ENCODE measurements around the gene TSKU.
A peak's percentile ranks its signal among the peaks of the same experiment; 100 is the strongest.
"Not testable (repeated sequence)": the region's sequence is repeated elsewhere in the genome, so short reads cannot be mapped to it uniquely, and the experiment has no call there.

TSKU gene, protein sequence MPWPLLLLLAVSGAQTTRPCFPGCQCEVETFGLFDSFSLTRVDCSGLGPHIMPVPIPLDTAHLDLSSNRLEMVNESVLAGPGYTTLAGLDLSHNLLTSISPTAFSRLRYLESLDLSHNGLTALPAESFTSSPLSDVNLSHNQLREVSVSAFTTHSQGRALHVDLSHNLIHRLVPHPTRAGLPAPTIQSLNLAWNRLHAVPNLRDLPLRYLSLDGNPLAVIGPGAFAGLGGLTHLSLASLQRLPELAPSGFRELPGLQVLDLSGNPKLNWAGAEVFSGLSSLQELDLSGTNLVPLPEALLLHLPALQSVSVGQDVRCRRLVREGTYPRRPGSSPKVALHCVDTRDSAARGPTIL

DNA sequence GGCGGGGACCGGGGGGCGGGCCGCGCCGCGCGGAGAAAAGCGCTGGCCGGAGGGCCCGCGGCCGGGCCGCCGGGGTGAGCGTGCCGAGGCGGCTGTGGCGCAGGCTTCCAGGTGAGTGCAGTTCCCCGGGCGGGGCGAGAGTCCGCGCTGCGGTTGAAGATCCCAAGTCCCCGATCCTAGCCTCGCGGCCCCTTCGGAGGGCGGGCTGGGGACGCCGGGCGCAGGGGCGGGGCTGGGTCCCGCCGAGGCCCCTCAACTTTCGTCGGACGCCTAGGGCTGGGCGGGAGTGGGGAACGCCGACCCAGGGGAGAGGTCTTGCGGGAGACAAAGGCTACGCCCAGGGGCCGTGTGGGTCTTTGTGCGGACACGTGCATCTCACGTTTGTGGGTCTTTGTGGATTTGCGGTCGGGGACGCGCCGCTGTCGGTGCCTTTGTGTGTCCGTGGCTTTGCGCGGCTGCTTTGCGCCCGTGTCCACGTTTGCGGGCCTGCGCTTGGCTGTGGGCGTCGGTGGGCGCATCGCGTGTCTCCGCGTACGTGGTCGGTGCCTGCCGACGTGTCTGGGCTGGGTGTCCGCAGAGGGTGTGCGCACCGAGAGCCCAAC is at the start of gene TSKU:
TSS of gene TSKU (plus strand) at position 63 of the 602 bp plus-strand sequence. CDS start 12,261 bp downstream, outside the sequence.
- ATAC-seq (replicated peaks) (peak; percentile 22 to 30), DNase-seq (no peak)
- peak within 1 kb of the TSS; percentile 75 to 85 for H3K4me3 Mint-ChIP-seq
- peaks cover 55 to 69% of the 10 kb centered on the region in 2 donors for H3K27me3 Mint-ChIP-seq
- peaks cover 0 to 4% of the 10 kb centered on the region in 2 donors for H3K36me3 Mint-ChIP-seq
- H3K9me3 Mint-ChIP-seq = peaks cover 3 to 5% of the 10 kb centered on the region in 2 donors
- H3K4me1 Mint-ChIP-seq = peaks cover 9 to 10% of the 10 kb centered on the region in 2 donors
- H3K27ac Mint-ChIP-seq = peak within 1 kb of the TSS; percentile 15

DNA sequence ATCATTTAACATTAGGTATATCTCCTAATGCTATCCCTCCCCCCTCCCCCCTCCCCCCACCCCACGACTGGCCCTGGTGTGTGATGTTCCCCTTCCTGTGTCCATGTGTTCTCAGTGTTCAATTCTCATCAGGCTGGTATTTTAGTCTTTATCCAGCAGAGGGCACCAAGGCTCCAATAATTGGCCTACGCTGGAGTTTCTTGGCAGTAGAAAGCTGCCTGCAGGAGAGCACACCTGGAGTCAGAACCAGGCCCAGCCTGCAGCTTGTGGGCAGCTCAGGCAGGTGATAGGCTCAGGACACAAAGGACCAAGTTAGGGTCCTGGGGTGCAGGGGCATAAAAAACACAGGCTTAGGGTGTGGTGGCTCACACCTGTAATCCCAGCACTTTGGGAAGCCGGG is 49.2 kb upstream of the TSKU start:
- not testable (repeated sequence) for H3K36me3 Mint-ChIP-seq, H3K4me1 Mint-ChIP-seq, H3K4me3 Mint-ChIP-seq, H3K9me3 Mint-ChIP-seq, H3K27ac Mint-ChIP-seq
- DNase-seq (peak; percentile 35), ATAC-seq (replicated peaks) (peak; percentile 71 to 83)
- H3K27me3 Mint-ChIP-seq = peaks cover 17 to 24% of the 10 kb centered on the region in 2 donors

DNA sequence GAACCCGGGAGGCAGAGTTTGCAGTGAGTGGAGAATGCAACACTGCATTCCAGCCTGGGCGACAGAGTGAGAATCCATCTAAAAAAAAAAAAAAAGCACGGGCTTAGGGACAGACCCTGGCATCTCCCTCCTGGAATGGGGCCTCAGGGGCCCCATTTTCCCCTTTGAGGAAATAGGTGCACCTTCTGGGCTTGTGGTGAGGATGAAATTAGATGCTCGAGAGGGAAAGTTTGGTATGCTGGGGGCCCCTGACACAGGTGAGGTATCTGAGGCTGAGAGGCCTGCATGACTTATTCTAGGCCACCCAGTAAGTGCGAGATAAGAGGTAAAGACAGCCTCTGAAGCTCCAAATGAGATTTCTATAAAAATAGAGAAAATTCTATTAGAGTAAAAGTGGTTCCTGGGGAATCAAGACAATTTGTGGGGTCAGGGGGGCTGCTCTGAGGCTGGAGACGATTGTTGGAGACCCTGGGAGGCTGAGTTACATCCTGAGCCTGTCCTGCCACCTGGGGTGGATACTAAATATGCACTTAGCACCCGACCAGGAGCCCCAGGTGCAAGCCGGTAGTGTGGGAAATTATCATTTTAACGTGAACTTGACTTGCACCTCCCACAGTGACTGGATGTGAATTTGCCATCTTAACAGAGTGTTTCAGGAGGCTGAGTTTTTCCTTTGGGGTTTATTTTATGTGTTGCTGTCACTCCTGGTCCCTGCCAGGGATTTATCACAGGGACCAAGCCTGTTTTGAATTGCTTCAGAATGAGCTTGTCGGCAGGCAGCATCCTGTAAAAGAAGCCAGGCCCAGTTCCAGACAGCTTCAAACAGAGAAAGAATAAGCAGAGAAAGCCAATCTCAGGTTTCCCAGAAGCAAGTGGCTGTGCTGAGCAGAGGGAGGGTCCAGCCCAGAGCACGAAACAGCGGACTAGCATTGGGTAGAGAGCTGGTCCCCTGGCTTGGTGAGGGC is 48.4 kb upstream of the TSKU start:
- Mint-ChIP-seq H3K27ac (no peak overlapping the region), H3K9me3 (no peaks in the 10 kb centered on the region), H3K4me1 (peaks cover 4 to 6% of the 10 kb centered on the region in 2 donors), H3K36me3 (no peaks in the 10 kb centered on the region), H3K4me3 (no peak overlapping the region), H3K27me3 (peaks cover 17 to 20% of the 10 kb centered on the region in 2 donors)
- ATAC-seq (replicated peaks) (no peak), DNase-seq (no peak)

GRCh38 chr11:76735841-76736240 is 47.3 kb upstream of the TSKU start:
- H3K4me3 Mint-ChIP-seq = no peak overlapping the region
- H3K36me3 Mint-ChIP-seq = no peaks in the 10 kb centered on the region

GRCh38 chr11:76736266-76736665 is 46.9 kb upstream of the TSKU start:
- H3K4me1 Mint-ChIP-seq = peaks cover 4 to 6% of the 10 kb centered on the region in 2 donors
- no peak overlapping the region for H3K4me3 Mint-ChIP-seq
- ATAC-seq (replicated peaks) (no peak), DNase-seq (no peak)
- H3K27me3 Mint-ChIP-seq = peaks cover 24 to 29% of the 10 kb centered on the region in 2 donors
- H3K27ac Mint-ChIP-seq = no peak overlapping the region
- H3K9me3 Mint-ChIP-seq = no peaks in the 10 kb centered on the region
- H3K36me3 Mint-ChIP-seq = no peaks in the 10 kb centered on the region

More at GRCh38 chr11:76735841-76736240, 47.3 kb upstream of the TSKU start:
- H3K9me3 Mint-ChIP-seq = no peaks in the 10 kb centered on the region
- peaks cover 4 to 6% of the 10 kb centered on the region in 2 donors for H3K4me1 Mint-ChIP-seq
- no peak overlapping the region for H3K27ac Mint-ChIP-seq
- H3K27me3 Mint-ChIP-seq = peaks cover 24 to 27% of the 10 kb centered on the region in 2 donors
- ATAC-seq (replicated peaks) = no peak
- no peak for DNase-seq

- no peak for ATAC-seq (replicated peaks)
- Mint-ChIP-seq H3K4me3 (no peak overlapping the region), H3K9me3 (no peaks in the 10 kb centered on the region), H3K4me1 (peaks cover 4 to 6% of the 10 kb centered on the region in 2 donors), H3K27ac (no peak overlapping the region), H3K36me3 (no peaks in the 10 kb centered on the region), H3K27me3 (peaks cover 24 to 29% of the 10 kb centered on the region in 2 donors)
- no peak for DNase-seq
These were observed 46.2 kb upstream of the TSKU start for GRCh38 chr11:76736773-76737495.

GRCh38 chr11:76738618-76739240 is 44.4 kb upstream of the TSKU start:
- peaks cover 28 to 31% of the 10 kb centered on the region in 2 donors for H3K27me3 Mint-ChIP-seq
- H3K4me3 Mint-ChIP-seq = no peak overlapping the region
- DNase-seq (no peak), ATAC-seq (replicated peaks) (no peak)
- H3K36me3 Mint-ChIP-seq = no peaks in the 10 kb centered on the region
- no peak overlapping the region for H3K27ac Mint-ChIP-seq
- H3K4me1 Mint-ChIP-seq = no peaks in the 10 kb centered on the region
- no peaks in the 10 kb centered on the region for H3K9me3 Mint-ChIP-seq

- H3K27me3 Mint-ChIP-seq = peaks cover 33 to 34% of the 10 kb centered on the region in 2 donors
- no peak overlapping the region for H3K4me3 Mint-ChIP-seq
- no peaks in the 10 kb centered on the region for H3K9me3 Mint-ChIP-seq
- no peaks in the 10 kb centered on the region for H3K36me3 Mint-ChIP-seq
- no peak for ATAC-seq (replicated peaks)
- no peak for DNase-seq
- H3K4me1 Mint-ChIP-seq = no peaks in the 10 kb centered on the region
- H3K27ac Mint-ChIP-seq = no peak overlapping the region
These were observed 43.4 kb upstream of the TSKU start for GRCh38 chr11:76739798-76740197.

DNA sequence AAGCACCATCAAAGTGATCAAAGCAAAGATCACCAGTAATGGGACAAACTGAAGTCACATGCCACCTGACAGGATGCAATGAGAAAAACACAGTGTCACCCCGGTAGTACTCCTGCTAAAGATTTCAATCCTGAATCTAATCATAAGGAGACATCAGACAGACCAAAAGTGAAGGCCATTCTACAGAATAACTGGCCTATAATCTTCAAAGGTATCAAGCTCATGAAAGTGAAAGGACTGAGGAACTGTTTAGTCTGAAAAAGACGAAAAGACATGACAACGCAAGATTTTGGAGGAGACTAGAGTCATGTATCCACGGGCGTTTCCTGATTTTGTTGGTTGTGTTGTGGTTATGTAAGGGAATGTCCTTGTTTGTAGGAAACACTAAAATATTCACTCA is 42.4 kb upstream of the TSKU start:
- Mint-ChIP-seq H3K4me3 (no peak overlapping the region), H3K27me3 (peaks cover 34 to 37% of the 10 kb centered on the region in 2 donors), H3K27ac (no peak overlapping the region), H3K36me3 (no peaks in the 10 kb centered on the region), H3K4me1 (no peaks in the 10 kb centered on the region), H3K9me3 (no peaks in the 10 kb centered on the region)
- no peak for ATAC-seq (replicated peaks)
- DNase-seq = no peak

GRCh38 chr11:76742902-76743301 is 40.3 kb upstream of the TSKU start:
- H3K27me3 Mint-ChIP-seq = peaks cover 31 to 34% of the 10 kb centered on the region in 2 donors
- H3K4me3 Mint-ChIP-seq = no peak overlapping the region
- H3K9me3 Mint-ChIP-seq = no peaks in the 10 kb centered on the region
- no peaks in the 10 kb centered on the region for H3K36me3 Mint-ChIP-seq
- no peak for DNase-seq
- H3K27ac Mint-ChIP-seq = no peak overlapping the region
- no peaks in the 10 kb centered on the region for H3K4me1 Mint-ChIP-seq
- no peak for ATAC-seq (replicated peaks)

- no peaks in the 10 kb centered on the region for H3K9me3 Mint-ChIP-seq
- no peaks in the 10 kb centered on the region for H3K36me3 Mint-ChIP-seq
- no peak overlapping the region for H3K27ac Mint-ChIP-seq
- ATAC-seq (replicated peaks) = no peak
- H3K4me1 Mint-ChIP-seq = no peaks in the 10 kb centered on the region
- peaks cover 23 to 26% of the 10 kb centered on the region in 2 donors for H3K27me3 Mint-ChIP-seq
- no peak overlapping the region for H3K4me3 Mint-ChIP-seq
- DNase-seq = no peak
These were observed 38.7 kb upstream of the TSKU start for GRCh38 chr11:76744186-76745043.

- H3K4me3 Mint-ChIP-seq = no peak overlapping the region
- no peak for ATAC-seq (replicated peaks)
- peaks cover 23% of the 10 kb centered on the region in 2 donors for H3K27me3 Mint-ChIP-seq
- H3K4me1 Mint-ChIP-seq = no peaks in the 10 kb centered on the region
- H3K9me3 Mint-ChIP-seq = no peaks in the 10 kb centered on the region
- H3K36me3 Mint-ChIP-seq = no peaks in the 10 kb centered on the region
- no peak overlapping the region for H3K27ac Mint-ChIP-seq
- no peak for DNase-seq
These were observed 38.1 kb upstream of the TSKU start for GRCh38 chr11:76745044-76745376.

All from stimulated activated naive B cell treated with anti-CD40 and anti-IgM and Interleukin-4, amounts not matched to agents 10 μg/mL and 1 μg/mL and 100 μg/mL, for 72 hours (primary cell).